HG03039 (cell line): ENCODE results near the gene ADAMTSL3.

Experiments
- ATAC-seq: cut with Tn5 transposase; IDR thresholded peaks from one replicate; pipeline ENCODE4 v1.9.1; 2021; ENCODE audit warnings: mild to moderate bottlenecking, moderate library complexity; ENCODE audit not compliant: unreplicated experiment

ADAMTSL3 gene

GRCh38 chr15:83654379-83655236 is 685 bp downstream of the ADAMTSL3 start:
- ATAC-seq, result no peak

DNA sequence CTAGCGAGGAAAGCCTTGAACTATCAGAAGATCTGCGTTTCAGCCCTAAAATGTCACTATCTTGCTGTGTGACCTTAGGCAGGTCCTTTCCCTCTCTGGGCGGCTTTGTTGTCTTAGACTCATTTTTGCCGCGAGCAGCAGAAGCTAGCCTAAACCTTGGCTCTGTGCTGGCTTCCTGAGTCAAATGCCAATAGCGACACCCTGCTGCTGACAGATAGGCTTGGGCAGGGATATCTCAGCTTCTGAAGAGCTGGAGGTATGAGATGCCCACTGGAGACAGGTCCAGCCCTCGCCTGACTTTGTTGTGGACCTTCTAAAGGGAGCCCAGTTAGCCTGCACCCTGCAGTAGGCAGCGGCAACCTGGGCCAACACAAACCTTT is 1.3 kb downstream of the ADAMTSL3 start:
- no peak for ATAC-seq

DNA sequence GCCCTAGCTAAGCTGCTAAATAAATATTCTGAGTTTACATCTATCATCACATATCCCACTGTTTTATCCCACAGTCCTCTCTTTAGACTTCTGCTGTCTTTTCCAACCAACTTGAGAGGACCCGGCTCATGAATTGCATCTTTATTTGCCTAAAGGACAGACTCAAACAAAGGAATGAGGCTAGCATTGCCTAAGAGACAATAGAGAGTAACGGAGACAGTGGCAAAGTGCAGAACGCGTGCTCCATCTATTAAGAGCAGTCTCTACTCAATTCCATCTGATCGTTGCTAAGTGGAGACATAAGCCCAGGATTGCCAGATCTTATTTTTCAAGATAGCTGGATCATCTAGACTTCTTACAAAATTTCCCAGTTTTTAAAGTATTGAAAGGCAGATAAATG is 2.3 kb downstream of the ADAMTSL3 start:
- ATAC-seq, result no peak

DNA sequence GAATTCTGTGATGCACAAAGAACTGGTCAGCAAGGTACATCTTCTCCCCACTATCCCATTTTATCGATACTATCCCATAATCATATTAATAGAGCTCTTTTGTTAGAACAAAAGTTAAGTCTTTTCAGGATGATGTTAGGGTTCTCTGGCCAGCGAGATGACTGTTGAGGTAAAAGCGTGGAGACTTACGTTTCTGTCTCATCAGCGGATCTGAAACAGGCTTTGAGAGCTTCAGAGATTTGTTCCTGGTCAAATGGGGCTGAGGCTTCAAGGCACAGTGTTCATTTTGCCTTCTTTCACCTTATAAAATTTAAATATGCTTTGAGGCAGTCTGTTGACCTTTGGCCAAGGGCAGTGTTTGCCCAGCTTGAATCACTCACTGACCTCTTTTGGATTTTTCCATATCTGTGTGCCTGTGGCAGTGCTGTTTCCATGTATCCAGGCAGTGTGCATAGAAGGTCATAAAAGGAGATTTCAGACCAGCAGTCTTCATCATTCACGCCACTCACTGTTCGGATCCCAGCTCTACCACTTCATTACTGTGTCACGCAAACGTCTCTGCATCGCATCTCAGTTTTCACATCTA is 3.1 kb downstream of the ADAMTSL3 start:
- no peak for ATAC-seq

DNA sequence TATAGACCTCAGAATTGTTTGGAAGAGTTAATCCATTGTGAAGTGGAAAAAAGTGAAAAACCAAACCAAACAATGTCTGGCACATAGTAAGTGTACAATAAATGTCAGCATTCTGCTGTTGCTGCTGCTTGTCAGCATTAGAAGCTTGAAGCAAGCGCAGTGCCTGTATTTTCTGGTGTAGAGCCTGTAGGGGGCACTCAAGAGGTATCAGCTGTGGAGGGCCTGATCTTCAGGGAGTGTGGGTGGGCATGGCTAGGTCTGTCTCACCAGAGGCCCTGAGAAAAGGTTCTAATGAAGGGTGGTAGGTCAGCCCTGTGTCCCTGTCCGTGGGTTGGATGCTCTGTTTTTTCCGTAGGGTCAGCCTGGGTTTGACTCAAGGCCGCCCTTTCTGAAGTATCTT is 3.6 kb downstream of the ADAMTSL3 start:
- ATAC-seq, result no peak

GRCh38 chr15:83658430-83659416 is 4.8 kb downstream of the ADAMTSL3 start:
- ATAC-seq, result no peak

GRCh38 chr15:83659417-83659812 is 5.5 kb downstream of the ADAMTSL3 start:
- ATAC-seq, result no peak

DNA sequence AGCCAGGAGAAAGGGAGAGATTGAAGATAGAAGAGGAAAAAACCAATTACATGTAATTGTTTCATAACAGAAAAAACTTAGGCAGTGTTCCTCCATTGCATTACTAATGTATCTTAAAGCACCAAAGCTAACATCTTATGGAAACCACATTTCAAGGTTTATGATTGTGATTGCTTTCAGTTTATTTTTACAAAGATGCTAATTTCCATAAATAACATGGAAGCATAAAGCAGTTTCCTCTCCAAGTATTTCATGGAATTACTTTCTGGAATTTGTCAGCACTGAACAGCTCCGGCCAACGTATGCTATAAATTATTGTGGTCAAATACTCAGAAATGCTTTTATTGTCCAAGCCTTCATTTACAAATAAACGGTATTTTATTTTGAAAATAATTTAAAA is 11.6 kb downstream of the ADAMTSL3 start:
- ATAC-seq, result no peak

DNA sequence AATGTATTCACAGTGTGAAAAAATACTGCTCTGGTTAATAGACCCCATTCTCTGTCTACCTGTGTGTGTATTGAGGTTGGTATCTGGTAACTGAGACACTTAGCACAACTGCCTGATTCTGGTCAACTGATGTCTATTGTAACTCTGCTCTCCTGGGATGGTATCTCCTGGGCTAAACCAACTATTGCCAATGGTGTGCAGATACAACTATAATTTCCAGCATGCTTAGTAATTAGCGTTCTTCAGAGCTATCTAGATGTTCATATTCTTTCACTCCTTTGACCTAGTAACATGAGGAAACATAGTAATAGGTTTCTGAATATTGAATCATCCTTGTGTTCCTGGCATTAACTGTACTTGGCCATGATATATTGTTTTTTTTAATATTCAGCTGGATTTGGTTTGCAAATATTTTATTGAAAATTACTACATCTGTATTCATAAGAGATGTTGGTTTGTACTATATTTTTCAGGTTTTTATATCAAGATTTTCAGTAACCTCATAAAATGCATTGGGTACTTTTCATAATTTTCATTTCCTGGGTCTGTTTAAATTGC is 16.8 kb downstream of the ADAMTSL3 start:
- no peak for ATAC-seq

DNA sequence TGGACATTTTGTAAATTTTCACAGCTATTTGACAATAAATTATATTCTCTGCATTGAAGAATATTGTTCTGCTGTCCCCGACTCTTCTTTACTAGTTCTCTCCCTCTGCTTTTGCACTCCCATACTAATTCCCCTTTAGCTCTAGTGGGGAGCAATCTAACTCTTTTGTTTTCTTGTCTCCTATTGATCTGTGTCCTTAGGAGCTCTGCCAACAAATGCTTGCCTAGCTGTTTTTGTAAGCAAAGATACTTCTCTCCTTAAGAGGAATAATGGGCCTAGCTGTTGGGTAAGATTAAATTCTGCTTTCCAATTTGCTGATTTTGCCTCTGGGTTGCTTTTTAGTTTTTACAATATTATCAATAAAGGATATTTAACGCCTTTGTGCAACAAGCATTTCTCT is 17.7 kb downstream of the ADAMTSL3 start:
- ATAC-seq, result no peak

DNA sequence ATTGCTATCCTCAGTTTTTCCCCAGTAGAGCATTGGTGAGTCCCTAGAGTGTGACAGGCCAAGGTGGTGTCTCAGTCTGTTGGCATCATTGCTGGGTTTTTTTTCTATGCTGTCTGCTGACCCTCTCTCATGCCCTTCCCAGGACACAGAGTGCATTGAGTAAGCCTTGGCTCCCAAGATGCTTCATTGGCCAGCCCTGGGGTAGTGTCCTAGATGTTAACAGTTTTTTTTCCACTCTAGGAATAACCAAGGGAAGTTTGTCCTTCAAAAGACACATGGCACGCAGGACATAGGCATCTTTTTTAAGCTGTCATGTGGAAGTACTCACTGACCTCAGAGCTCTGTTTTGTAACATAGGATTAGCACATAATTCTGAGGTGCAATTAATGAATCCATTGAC is 19.5 kb downstream of the ADAMTSL3 start:
- no peak for ATAC-seq

DNA sequence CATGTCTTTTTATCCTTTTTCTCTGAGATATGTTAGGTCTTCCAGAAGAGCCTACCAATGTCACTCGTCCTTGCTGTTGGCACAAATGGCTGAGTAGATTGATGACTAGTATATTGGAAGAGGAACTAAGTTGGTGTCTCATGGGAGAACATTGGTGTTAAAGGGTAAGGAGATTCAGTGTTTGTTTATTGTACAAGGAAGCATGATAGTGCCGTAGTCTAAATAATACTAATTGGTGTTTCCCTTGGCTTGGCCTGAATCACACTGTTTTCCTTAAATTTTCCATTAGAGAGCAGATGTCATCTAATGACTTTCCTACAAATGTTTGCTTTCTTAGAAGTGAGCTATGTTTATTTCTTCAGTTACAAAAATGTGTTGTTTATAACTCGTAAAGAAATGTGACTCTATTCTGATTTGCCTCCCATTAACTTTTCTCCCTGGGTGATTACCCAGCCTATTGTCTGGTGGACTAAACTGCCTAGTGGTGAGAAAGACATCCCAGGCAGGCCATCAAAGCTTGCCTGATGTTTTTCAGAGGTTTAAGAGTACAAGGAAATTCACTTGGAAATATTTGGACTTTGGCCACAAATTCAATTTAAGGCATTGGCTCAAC is 28.7 kb downstream of the ADAMTSL3 start:
- ATAC-seq, result no peak

- ATAC-seq, result no peak
Observed at GRCh38 chr15:83685916-83686332, 32.0 kb downstream of the ADAMTSL3 start.

- no peak for ATAC-seq
Observed at GRCh38 chr15:83688201-83688600, 34.3 kb downstream of the ADAMTSL3 start.

GRCh38 chr15:83690676-83691075 is 36.8 kb downstream of the ADAMTSL3 start:
- no peak for ATAC-seq

GRCh38 chr15:83692746-83693581 is 39.0 kb downstream of the ADAMTSL3 start:
- ATAC-seq, result no peak

DNA sequence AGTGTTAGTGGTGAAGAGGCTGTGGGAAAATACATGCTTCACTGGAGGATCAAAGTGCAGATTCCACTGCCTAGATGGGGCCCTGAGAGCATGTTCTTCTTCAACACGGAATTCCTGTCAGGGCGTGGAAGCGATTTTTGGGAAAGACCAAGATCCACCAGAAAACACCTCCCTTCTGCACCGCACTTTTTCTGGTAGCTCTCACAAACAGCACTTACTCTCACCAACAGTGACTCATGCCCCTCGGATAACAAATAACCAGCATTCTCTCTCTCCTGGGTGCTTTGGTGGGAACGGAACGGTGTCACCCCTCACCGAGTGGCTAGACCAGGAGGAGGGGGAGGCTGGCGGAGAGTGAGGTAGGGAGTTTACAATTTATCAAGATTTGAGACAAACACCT is 40.1 kb downstream of the ADAMTSL3 start:
- no peak for ATAC-seq

DNA sequence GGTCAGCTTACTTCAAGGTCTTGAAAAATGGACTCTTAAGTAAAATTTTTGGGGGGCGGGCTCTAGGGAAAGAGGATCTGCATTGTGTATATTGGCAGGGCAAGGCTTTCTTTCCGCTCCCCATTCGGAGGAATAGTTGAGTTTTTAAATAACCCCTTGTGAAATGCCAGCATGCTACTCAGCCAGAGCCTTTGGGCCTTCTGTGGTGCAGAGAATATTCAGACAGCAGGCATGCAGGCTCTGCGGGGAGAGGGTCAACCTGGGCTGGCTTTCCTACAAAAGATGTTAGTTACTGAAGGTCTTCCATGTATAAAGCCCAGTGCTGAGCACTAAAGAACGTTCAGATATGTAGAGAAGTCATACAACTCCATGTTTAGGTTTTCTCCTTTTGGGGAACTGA is 40.6 kb downstream of the ADAMTSL3 start:
- no peak for ATAC-seq

GRCh38 chr15:83695246-83695645 is 41.3 kb downstream of the ADAMTSL3 start:
- no peak for ATAC-seq

DNA sequence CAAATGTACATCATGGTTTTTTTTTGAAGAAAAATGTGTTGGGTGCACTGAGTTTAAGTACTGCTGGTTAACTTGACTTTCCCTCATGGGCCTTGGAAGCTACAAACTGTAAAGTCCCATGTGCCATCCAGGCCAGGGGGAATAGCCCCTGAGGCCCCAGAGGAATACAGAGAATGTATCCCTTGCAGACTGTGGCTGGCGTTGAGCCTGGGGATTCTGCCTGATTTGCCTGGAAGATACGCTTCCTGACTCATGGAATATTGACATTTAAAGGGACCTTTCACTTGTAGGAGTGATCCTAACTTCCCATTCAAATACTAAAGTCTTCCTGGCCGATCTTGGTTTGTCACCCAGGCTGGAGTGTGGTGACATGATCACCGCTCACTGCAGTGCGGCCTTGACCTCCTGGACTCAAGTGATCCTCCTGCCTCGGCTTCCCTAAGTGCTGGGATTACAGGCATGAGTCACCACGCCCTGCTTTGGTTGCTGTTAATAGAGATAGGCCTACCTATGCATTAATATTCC is 42.0 kb downstream of the ADAMTSL3 start:
- no peak for ATAC-seq
